CD4-positive, alpha-beta T cell (primary cell): Measurements from ENCODE around the gene TARS2. TPM values are rescaled to one million over a fixed set of nuclear protein-coding genes. Genes with fewer than 3 reads are reported as not detected.

Source experiments
- ATAC-seq: fragments of 200-7000 bp; cut with Tn5 transposase; one replicate; pipeline ENCODE4 v1.10.0; 2022; ENCODE audit warnings: mild to moderate bottlenecking; ENCODE audit not compliant: poor library complexity
- CTCF ChIA-PET: fragments of 350-600 bp; sonication (Branson Sonifier 250); formaldehyde crosslinking; loops from one replicate; lab custom pipeline; 2021; ENCODE audit warnings: antibody characterized with exemption, inconsistent platforms; lab: Charles Lee
- POLR2A ChIA-PET: fragments of 350-600 bp; sonication (Branson Sonifier 250); formaldehyde crosslinking; loops from one replicate; lab custom pipeline; 2021; ENCODE audit warnings: antibody characterized with exemption, inconsistent platforms; lab: Charles Lee
- DNase-seq, 14 experiments: peaks; one replicate each; pipeline ENCODE4 v3.0.0-alpha.2; 2013 to 2020; ENCODE audit warnings: mixed read lengths in 2 of 14
- H3K27ac ChIP-seq, 2 donors: one replicate each; pipeline versions ENCODE4 v1.5.1 to v1.7.0; 2013; ENCODE audit warnings: low read length in 2 of 2, low read depth in 1 of 2, mild to moderate bottlenecking in 1 of 2
- H3K27me3 ChIP-seq, 2 experiments: 1 replicate in 1 of 2; 2 replicates in 1 of 2; pipeline versions ENCODE4 v1.6.1 to v1.7.0; 2013; ENCODE audit warnings: low read length in 2 of 2, control low read depth in 1 of 2, mild to moderate bottlenecking in 1 of 2, moderate library complexity in 1 of 2; ENCODE audit not compliant: insufficient read depth in 2 of 2, control insufficient read depth in 1 of 2
- H3K36me3 ChIP-seq: one replicate; pipeline ENCODE4 v1.6.1; 2013; ENCODE audit warnings: low read length, control low read depth; ENCODE audit not compliant: insufficient read depth
- H3K4me1 ChIP-seq: one replicate; pipeline ENCODE4 v1.6.1; 2013; ENCODE audit warnings: low read length, control low read depth; ENCODE audit not compliant: insufficient read depth
- H3K4me3 ChIP-seq: one replicate; pipeline ENCODE4 v1.5.1; 2013; ENCODE audit warnings: mild to moderate bottlenecking, low read length, moderate library complexity
- H3K9me3 ChIP-seq, 2 experiments: 1 replicate in 1 of 2; 2 replicates in 1 of 2; pipeline versions ENCODE4 v1.6.1 to v1.7.0; 2013; ENCODE audit warnings: low read length in 2 of 2, mild to moderate bottlenecking in 2 of 2, control low read depth in 1 of 2, moderate library complexity in 1 of 2; ENCODE audit not compliant: control insufficient read depth in 1 of 2, insufficient read depth in 1 of 2
- H3K27ac Mint-ChIP-seq: one replicate; pipeline ENCODE4 v1.8.0; 2020; ENCODE audit warnings: mixed read lengths
- H3K27me3 Mint-ChIP-seq: one replicate; pipeline ENCODE4 v1.8.0; 2021; ENCODE audit warnings: mixed read lengths
- H3K36me3 Mint-ChIP-seq: one replicate; pipeline ENCODE4 v1.8.0; 2021; ENCODE audit warnings: low read depth, mixed read lengths
- H3K4me1 Mint-ChIP-seq: one replicate; pipeline ENCODE4 v1.8.0; 2021; ENCODE audit warnings: low read depth, mixed read lengths
- H3K4me3 Mint-ChIP-seq: one replicate; pipeline ENCODE4 v1.8.0; 2020; ENCODE audit warnings: mild to moderate bottlenecking, mixed read lengths
- H3K9me3 Mint-ChIP-seq: one replicate; pipeline ENCODE4 v1.8.0; 2020; ENCODE audit warnings: mixed read lengths
- CTCF ChIP-seq: fragments of 200-600 bp; IDR thresholded peaks from one replicate; pipeline ENCODE4 v1.8.0; 2022; ENCODE audit warnings: antibody characterized with exemption, mild to moderate bottlenecking
- intact Hi-C, 2 experiments: fragments of 100-400 bp; cut with DNase I in 1 of 2; cut with micrococcal nuclease in 1 of 2; formaldehyde crosslinking; loops; one replicate each; pipeline versions ENCODE4 v1.15.1 to v1.9.0; 2023 to 2025; cut with DNase I, micrococcal nuclease
- total RNA-seq, 174 experiments: library from RNA in 2 of 174; stranded (reverse) in 2 of 174; gene quantifications; one replicate each; pipeline ENCODE4 v1.2.3 and lab custom pipeline; 2021 to 2026

TARS2 gene
- total RNA-seq, 2 experiments from 2014 or later = 22.8 to 25.3 TPM

- ChIA-PET CTCF (no interaction called here), POLR2A (no interaction called here)
- ATAC-seq (no peak), DNase-seq (no peak)
- Histone ChIP-seq H3K27me3 (no peaks in the 10 kb centered on the region), H3K4me1 (no peaks in the 10 kb centered on the region), H3K27ac (no peak overlapping the region), H3K4me3 (no peak overlapping the region), H3K9me3 (no peaks in the 10 kb centered on the region), H3K36me3 (no peaks in the 10 kb centered on the region)
- Mint-ChIP-seq H3K9me3 (no peaks in the 10 kb centered on the region), H3K27me3 (no peaks in the 10 kb centered on the region), H3K36me3 (peaks cover under 1% of the 10 kb centered on the region), H3K4me1 (peaks cover 16% of the 10 kb centered on the region), H3K4me3 (no peak overlapping the region), H3K27ac (no peak overlapping the region)
- intact Hi-C loops = no loop called here
- no peak for TF ChIP-seq CTCF
Observed at GRCh38 chr1:150479927-150480352, 7.3 kb upstream of the TARS2 start.

DNA sequence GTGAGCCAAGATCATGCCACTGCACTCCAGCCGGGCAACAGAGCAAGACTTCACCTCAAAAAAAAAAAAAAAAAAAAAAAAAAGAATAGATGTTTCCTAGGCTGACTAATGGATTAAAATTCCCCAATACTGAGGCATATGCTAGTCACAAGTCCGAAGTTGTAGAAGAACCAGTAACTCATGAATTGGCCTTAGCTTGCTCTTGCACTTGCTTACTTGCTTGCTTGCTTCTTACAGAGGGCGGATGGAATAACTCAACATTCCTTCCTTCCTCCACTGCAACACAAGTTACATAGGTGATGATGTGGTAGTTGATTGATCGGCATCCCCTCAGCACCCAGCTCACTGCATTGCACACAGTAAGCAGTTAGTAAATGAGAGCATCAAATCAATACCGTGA lies 2.8 kb upstream of the TARS2 start:
- ATAC-seq = no peak
- H3K36me3 Mint-ChIP-seq = peaks cover 20% of the 10 kb centered on the region
- peaks cover 16% of the 10 kb centered on the region for H3K4me1 ChIP-seq
- H3K27ac ChIP-seq = no peak overlapping the region
- H3K4me3 ChIP-seq = no peak overlapping the region
- no peaks in the 10 kb centered on the region for H3K9me3 ChIP-seq
- POLR2A ChIA-PET = no interaction called here
- CTCF ChIA-PET = no interaction called here
- no peak for DNase-seq
- H3K27me3 Mint-ChIP-seq = no peaks in the 10 kb centered on the region
- peaks cover 7% of the 10 kb centered on the region for H3K36me3 ChIP-seq
- H3K4me1 Mint-ChIP-seq = peaks cover 24% of the 10 kb centered on the region
- no peak for TF ChIP-seq CTCF
- H3K27me3 ChIP-seq = no peaks in the 10 kb centered on the region
- no peak overlapping the region for H3K27ac Mint-ChIP-seq
- H3K9me3 Mint-ChIP-seq = no peaks in the 10 kb centered on the region
- H3K4me3 Mint-ChIP-seq = no peak overlapping the region
- intact Hi-C loops = no loop called here

DNA sequence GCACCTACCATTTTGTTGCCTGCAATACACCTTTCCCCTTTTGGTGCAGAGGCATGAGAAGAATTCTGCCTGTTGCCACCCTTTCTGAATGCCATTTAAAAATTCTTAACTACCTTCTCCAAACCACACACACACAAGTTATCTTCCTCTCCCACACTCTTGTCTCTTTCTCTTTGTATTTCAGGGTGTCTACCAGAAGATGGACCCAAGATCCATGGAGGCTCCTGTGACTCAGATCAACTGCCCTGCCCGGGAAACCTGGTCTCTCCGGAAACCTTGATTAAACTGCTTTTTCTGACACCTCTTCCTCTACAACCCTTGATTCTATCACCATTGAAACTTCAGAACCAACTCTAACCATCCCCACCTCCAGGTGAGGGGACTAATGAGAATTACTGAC lies 2.4 kb upstream of the TARS2 start:
- intact Hi-C loops = no loop called here
- Histone ChIP-seq H3K27ac (no peak overlapping the region), H3K27me3 (no peaks in the 10 kb centered on the region), H3K4me3 (no peak overlapping the region), H3K9me3 (no peaks in the 10 kb centered on the region), H3K36me3 (peaks cover 9% of the 10 kb centered on the region), H3K4me1 (peaks cover 16% of the 10 kb centered on the region)
- ChIA-PET CTCF (no interaction called here), POLR2A (no interaction called here)
- DNase-seq (no peak), ATAC-seq (no peak)
- peak overlapping the region; percentile 70 for H3K4me3 Mint-ChIP-seq
- peaks cover 21% of the 10 kb centered on the region for H3K36me3 Mint-ChIP-seq
- no peaks in the 10 kb centered on the region for H3K9me3 Mint-ChIP-seq
- no peak for TF ChIP-seq CTCF
- H3K27me3 Mint-ChIP-seq = no peaks in the 10 kb centered on the region
- H3K4me1 Mint-ChIP-seq = peaks cover 21% of the 10 kb centered on the region
- no peak overlapping the region for H3K27ac Mint-ChIP-seq
